AG09309 (cell line): ENCODE data around the gene MYO1H.
"Not testable (repeated sequence)": the region's sequence is repeated elsewhere in the genome, so short reads cannot be mapped to it uniquely, and the experiment has no call there.

Experiments
- DNase-seq: peaks from one replicate; pipeline ENCODE4 v3.0.0-alpha.2; 2010; ENCODE audit warnings: low read depth
- H3K4me3 ChIP-seq: 2 replicates; pipeline ENCODE4 v1.5.1; 2011; ENCODE audit warnings: mild to moderate bottlenecking, low read depth, low read length, moderate library complexity; ENCODE audit not compliant: control insufficient read depth
- TF ChIP-seq, protein P1 (sequence below): IDR thresholded peaks from 2 replicates; pipeline ENCODE4 v1.5.1; 2011; ENCODE audit warnings: mild to moderate bottlenecking, low read depth, low read length, inconsistent platforms; ENCODE audit not compliant: insufficient read depth, control insufficient read depth; ENCODE audit errors: missing control alignments

MYO1H gene

DNA sequence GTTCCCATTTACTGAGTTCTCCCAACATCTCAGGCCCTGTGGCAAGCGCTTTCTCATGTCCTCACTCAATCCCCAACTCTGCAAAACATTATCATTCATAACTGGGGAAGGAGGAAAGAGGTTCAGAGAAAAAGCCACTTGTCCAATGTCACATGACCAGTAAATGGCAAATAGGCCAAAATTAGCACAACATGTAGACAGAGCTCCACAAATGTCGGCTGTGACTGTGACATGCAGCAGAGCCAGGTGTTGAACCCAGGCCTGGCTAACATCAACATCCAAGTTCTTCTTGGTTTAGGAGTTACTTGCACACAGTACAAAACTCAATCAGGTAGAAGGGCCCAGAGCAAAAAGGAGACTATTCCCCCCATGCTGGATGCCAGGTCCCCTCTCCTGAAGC lies 118.6 kb downstream of the MYO1H start:
- H3K4me3 ChIP-seq, result no peak overlapping the region
- TF ChIP-seq, protein P1, sequence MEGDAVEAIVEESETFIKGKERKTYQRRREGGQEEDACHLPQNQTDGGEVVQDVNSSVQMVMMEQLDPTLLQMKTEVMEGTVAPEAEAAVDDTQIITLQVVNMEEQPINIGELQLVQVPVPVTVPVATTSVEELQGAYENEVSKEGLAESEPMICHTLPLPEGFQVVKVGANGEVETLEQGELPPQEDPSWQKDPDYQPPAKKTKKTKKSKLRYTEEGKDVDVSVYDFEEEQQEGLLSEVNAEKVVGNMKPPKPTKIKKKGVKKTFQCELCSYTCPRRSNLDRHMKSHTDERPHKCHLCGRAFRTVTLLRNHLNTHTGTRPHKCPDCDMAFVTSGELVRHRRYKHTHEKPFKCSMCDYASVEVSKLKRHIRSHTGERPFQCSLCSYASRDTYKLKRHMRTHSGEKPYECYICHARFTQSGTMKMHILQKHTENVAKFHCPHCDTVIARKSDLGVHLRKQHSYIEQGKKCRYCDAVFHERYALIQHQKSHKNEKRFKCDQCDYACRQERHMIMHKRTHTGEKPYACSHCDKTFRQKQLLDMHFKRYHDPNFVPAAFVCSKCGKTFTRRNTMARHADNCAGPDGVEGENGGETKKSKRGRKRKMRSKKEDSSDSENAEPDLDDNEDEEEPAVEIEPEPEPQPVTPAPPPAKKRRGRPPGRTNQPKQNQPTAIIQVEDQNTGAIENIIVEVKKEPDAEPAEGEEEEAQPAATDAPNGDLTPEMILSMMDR, result no peak
- no peak for DNase-seq

GRCh38 chr12:109466821-109467220 lies 119.1 kb downstream of the MYO1H start:
- no peak overlapping the region for H3K4me3 ChIP-seq
- DNase-seq, result no peak
- TF ChIP-seq, protein P1, result no peak

DNA sequence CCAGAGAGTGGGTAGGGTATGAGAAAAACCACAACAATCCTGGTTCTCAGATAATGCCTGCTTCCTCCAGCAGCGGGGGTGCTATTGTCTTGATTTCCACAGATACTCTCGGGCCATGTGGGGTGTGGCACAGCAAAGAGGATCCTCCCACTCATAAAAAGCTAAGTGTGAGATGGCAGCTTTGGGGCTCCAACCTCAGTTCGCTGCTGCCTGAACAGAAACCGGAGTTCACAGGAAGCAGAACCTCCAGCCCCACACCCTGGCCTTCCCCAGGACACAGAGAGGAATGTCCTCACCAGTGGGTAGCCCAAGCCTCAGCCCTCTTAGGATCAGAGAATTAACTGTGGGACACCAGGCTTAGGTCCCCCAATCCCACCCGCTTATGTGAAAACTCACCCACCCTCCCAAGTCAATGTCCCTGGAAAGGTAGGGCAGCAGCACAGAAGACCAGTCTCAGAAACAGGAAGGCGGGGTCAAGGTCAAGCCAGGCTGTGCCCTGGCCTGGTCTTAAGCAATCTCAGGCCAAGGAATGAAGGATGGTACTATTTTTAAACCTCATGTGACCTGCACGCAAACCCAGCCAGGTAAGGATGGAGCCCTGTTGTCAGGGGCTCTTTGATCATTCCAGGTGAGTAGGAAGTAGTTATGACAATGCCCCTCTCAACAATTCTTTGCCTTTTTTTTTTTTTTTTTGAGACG lies 120.4 kb downstream of the MYO1H start:
- DNase-seq, result no peak
- H3K4me3 ChIP-seq, result no peak overlapping the region
- TF ChIP-seq, protein P1, result no peak

GRCh38 chr12:109469517-109469916 lies 121.8 kb downstream of the MYO1H start:
- TF ChIP-seq, protein P1, result no peak
- no peak for DNase-seq

DNA sequence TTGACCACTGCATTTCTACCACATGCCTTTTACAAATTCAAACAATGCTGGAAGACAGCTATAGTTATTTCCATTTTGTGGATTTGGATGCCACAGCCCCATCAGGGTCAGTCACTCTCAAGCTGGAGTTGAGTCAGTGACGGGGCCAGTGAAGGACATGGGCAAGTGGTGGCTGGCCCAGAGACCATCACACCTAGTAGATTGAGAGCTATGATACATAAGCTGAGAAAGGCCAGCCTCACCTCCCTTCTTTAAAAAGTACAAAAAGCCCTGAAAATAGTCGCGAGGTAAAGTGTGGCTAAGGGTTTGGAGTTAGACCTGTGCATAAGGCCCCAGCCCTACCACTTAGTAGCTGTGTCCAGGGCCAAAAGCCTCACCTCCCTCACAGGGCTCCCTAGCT lies 125.3 kb downstream of the MYO1H start:
- no peak overlapping the region for H3K4me3 ChIP-seq
- DNase-seq, result no peak
- TF ChIP-seq, protein P1, result no peak

More at GRCh38 chr12:109469517-109469916, 121.8 kb downstream of the MYO1H start:
- no peak overlapping the region for H3K4me3 ChIP-seq

DNA sequence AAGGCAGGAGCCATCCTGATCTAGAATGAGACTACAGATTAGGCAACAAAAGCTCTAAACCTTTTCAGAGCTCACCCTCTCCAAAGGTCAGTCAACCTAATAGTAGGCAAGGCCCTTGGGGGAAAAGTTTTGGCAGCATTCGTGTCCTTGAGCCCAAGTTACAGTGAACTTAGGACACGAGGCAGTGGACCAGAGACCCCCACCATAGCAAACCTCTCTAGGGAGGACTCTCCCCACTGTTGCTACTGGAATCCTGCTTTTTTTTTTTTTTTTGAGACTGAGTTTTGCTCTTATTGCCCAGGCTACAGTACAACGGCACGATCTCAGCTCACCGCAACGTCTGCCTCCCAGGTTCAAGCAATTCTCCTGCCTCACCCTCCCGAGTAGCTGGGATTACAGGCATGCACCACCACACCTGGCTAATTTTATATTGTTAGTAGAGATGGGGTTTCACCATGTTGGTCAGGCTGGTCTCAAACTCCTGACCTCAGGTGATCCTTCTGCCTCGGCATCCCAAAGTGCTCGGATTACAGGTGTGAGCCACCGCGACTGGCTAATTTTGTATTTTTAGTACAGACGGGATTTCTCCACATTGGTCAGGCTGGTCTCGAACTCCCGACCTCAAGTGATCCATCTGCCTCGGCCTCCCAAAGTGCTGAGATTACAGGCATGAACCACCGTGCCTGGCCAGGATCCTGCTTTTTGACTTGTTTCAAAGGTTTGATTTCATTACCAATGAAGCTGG lies 126.0 kb downstream of the MYO1H start:
- not testable (repeated sequence) for H3K4me3 ChIP-seq, DNase-seq

- TF ChIP-seq, protein P1, result no peak
- no peak for DNase-seq
- peak overlapping the region; percentile 90 for H3K4me3 ChIP-seq
Observed at GRCh38 chr12:109475121-109475520, 127.4 kb downstream of the MYO1H start.
